Activated T-helper 2 cell treated with anti-CD3 and anti-CD28 coated beads, Interferon-gamma antibody, Interleukin-2, Interleukin-4, amounts not matched to agents 10 μg/mL and 5 μg/mL and 100 μg/mL, durations not matched to agents 14 hours and 24 hours and 36 hours (primary cell): ENCODE data around the gene CYB5R4. TPM values are rescaled to one million over a fixed set of nuclear protein-coding genes. Genes with fewer than 3 reads are reported as not detected.
"Not testable (repeated sequence)": the region's sequence is repeated elsewhere in the genome, so short reads cannot be mapped to it uniquely, and the experiment has no call there.

Experiments
- DNase-seq: peaks from one replicate; pipeline ENCODE4 v3.0.0; 2021; ENCODE audit warnings: low spot score
- H3K27ac Mint-ChIP-seq: one replicate; pipeline ENCODE4 v1.8.0; 2021; ENCODE audit warnings: mixed read lengths
- H3K27me3 Mint-ChIP-seq: one replicate; pipeline ENCODE4 v1.8.0; 2021; ENCODE audit warnings: low read depth, mixed read lengths
- H3K36me3 Mint-ChIP-seq: one replicate; pipeline ENCODE4 v1.8.0; 2021; ENCODE audit warnings: low read depth, mixed read lengths
- H3K4me1 Mint-ChIP-seq: one replicate; pipeline ENCODE4 v1.8.0; 2021; ENCODE audit warnings: low read depth, mixed read lengths
- H3K4me3 Mint-ChIP-seq: one replicate; pipeline ENCODE4 v1.8.0; 2021; ENCODE audit warnings: low read depth, mild to moderate bottlenecking, moderate library complexity, mixed read lengths
- H3K9me3 Mint-ChIP-seq: one replicate; pipeline ENCODE4 v1.8.0; 2021; ENCODE audit warnings: mixed read lengths
- intact Hi-C: fragments of 100-400 bp; cut with micrococcal nuclease; formaldehyde crosslinking; loops from one replicate; pipeline ENCODE4 v1.15.1; 2023
- total RNA-seq: library from RNA; stranded (reverse); gene quantifications from 2 replicates; pipeline ENCODE4 v1.2.3, GENCODE V29; 2022

The CYB5R4 gene
- total RNA-seq, 1 donor from 2014 or later, result 28.9 TPM

GRCh38 chr6:83872386-83873118, 13.1 kb downstream of the CYB5R4 start:
- Mint-ChIP-seq H3K4me3 (no peak overlapping the region), H3K27ac (no peak overlapping the region), H3K9me3 (peaks cover 12% of the 10 kb centered on the region), H3K27me3 (no peaks in the 10 kb centered on the region), H3K36me3 (peaks cover 31% of the 10 kb centered on the region), H3K4me1 (peaks cover 8% of the 10 kb centered on the region)
- intact Hi-C loops, result no loop called here
- DNase-seq, result no peak

GRCh38 chr6:83873869-83874268, 14.4 kb downstream of the CYB5R4 start:
- no peak overlapping the region for H3K27ac Mint-ChIP-seq
- H3K27me3 Mint-ChIP-seq, result no peaks in the 10 kb centered on the region
- H3K9me3 Mint-ChIP-seq, result no peaks in the 10 kb centered on the region
- H3K36me3 Mint-ChIP-seq, result peaks cover 18% of the 10 kb centered on the region
- H3K4me3 Mint-ChIP-seq, result no peak overlapping the region
- DNase-seq, result no peak
- H3K4me1 Mint-ChIP-seq, result peaks cover 11% of the 10 kb centered on the region
- intact Hi-C loops, result no loop called here

GRCh38 chr6:83875843-83876242, 16.4 kb downstream of the CYB5R4 start:
- intact Hi-C loops, result no loop called here
- H3K27me3 Mint-ChIP-seq, result no peaks in the 10 kb centered on the region
- no peak for DNase-seq
- H3K9me3 Mint-ChIP-seq, result no peaks in the 10 kb centered on the region
- no peak overlapping the region for H3K27ac Mint-ChIP-seq
- peaks cover 16% of the 10 kb centered on the region for H3K4me1 Mint-ChIP-seq
- peaks cover 6% of the 10 kb centered on the region for H3K36me3 Mint-ChIP-seq
- no peak overlapping the region for H3K4me3 Mint-ChIP-seq

GRCh38 chr6:83878902-83879644, 19.6 kb downstream of the CYB5R4 start:
- intact Hi-C loops, result no loop called here
- no peaks in the 10 kb centered on the region for H3K36me3 Mint-ChIP-seq
- no peak overlapping the region for H3K27ac Mint-ChIP-seq
- no peaks in the 10 kb centered on the region for H3K9me3 Mint-ChIP-seq
- no peaks in the 10 kb centered on the region for H3K27me3 Mint-ChIP-seq
- peaks cover 14% of the 10 kb centered on the region for H3K4me1 Mint-ChIP-seq
- DNase-seq, result no peak
- H3K4me3 Mint-ChIP-seq, result no peak overlapping the region

- Mint-ChIP-seq H3K27ac (no peak overlapping the region), H3K27me3 (no peaks in the 10 kb centered on the region), H3K4me1 (peaks cover 18% of the 10 kb centered on the region), H3K4me3 (no peak overlapping the region), H3K36me3 (no peaks in the 10 kb centered on the region), H3K9me3 (no peaks in the 10 kb centered on the region)
- no peak for DNase-seq
- intact Hi-C loops, result loop anchor here (10.0 kb wide), 1 partner anchor 155 kb away; the partner anchor contains the start of gene MRAP2
Measured at GRCh38 chr6:83879746-83880145, 20.3 kb downstream of the CYB5R4 start.

- intact Hi-C loops, result loop anchor here (10.0 kb wide), 1 partner anchor 152 kb away; the partner anchor contains the start of gene MRAP2
- Mint-ChIP-seq H3K4me1 (peaks cover 16% of the 10 kb centered on the region), H3K36me3 (no peaks in the 10 kb centered on the region), H3K4me3 (no peak overlapping the region), H3K27ac (no peak overlapping the region), H3K27me3 (no peaks in the 10 kb centered on the region), H3K9me3 (no peaks in the 10 kb centered on the region)
- DNase-seq, result no peak
Measured at GRCh38 chr6:83883240-83883639, 23.8 kb downstream of the CYB5R4 start.

GRCh38 chr6:83884523-83884922, 25.0 kb downstream of the CYB5R4 start:
- DNase-seq, result no peak
- peaks cover 10% of the 10 kb centered on the region for H3K4me1 Mint-ChIP-seq
- H3K27ac Mint-ChIP-seq, result no peak overlapping the region
- H3K4me3 Mint-ChIP-seq, result no peak overlapping the region
- intact Hi-C loops, result loop anchor here (1.0 to 10.0 kb wide), 4 partner anchors 150 to 1438 kb away; partner anchors contain the start of gene MRAP2
- H3K27me3 Mint-ChIP-seq, result no peaks in the 10 kb centered on the region
- no peaks in the 10 kb centered on the region for H3K9me3 Mint-ChIP-seq
- H3K36me3 Mint-ChIP-seq, result no peaks in the 10 kb centered on the region

GRCh38 chr6:83885984-83886383, 26.5 kb downstream of the CYB5R4 start:
- no peak overlapping the region for H3K27ac Mint-ChIP-seq
- no peak for DNase-seq
- H3K27me3 Mint-ChIP-seq, result no peaks in the 10 kb centered on the region
- no peaks in the 10 kb centered on the region for H3K9me3 Mint-ChIP-seq
- no peak overlapping the region for H3K4me3 Mint-ChIP-seq
- intact Hi-C loops, result loop anchor here (2.0 to 10.0 kb wide), 2 partner anchors 149 to 1437 kb away; partner anchors contain the start of gene MRAP2
- H3K4me1 Mint-ChIP-seq, result peaks cover 8% of the 10 kb centered on the region
- peaks cover 4% of the 10 kb centered on the region for H3K36me3 Mint-ChIP-seq

GRCh38 chr6:83889621-83890020, 30.1 kb downstream of the CYB5R4 start:
- H3K4me3 Mint-ChIP-seq, result no peak overlapping the region
- no peak overlapping the region for H3K27ac Mint-ChIP-seq
- H3K36me3 Mint-ChIP-seq, result peaks cover 7% of the 10 kb centered on the region
- H3K9me3 Mint-ChIP-seq, result no peaks in the 10 kb centered on the region
- peaks cover under 1% of the 10 kb centered on the region for H3K4me1 Mint-ChIP-seq
- intact Hi-C loops, result loop anchor here (10.0 kb wide), 1 partner anchor 145 kb away; the partner anchor contains the start of gene MRAP2
- DNase-seq, result no peak
- no peaks in the 10 kb centered on the region for H3K27me3 Mint-ChIP-seq

GRCh38 chr6:83890520-83890919, 31.0 kb downstream of the CYB5R4 start:
- Mint-ChIP-seq H3K4me3 (no peak overlapping the region), H3K9me3 (no peaks in the 10 kb centered on the region), H3K27ac (no peak overlapping the region), H3K27me3 (no peaks in the 10 kb centered on the region), H3K36me3 (peaks cover 7% of the 10 kb centered on the region), H3K4me1 (no peaks in the 10 kb centered on the region)
- no peak for DNase-seq
- intact Hi-C loops, result no loop called here

GRCh38 chr6:83891586-83891985, 32.1 kb downstream of the CYB5R4 start:
- no peak for DNase-seq
- intact Hi-C loops, result no loop called here
- Mint-ChIP-seq H3K27ac (no peak overlapping the region), H3K27me3 (no peaks in the 10 kb centered on the region), H3K36me3 (peaks cover 16% of the 10 kb centered on the region), H3K4me3 (no peak overlapping the region), H3K9me3 (peaks cover 8% of the 10 kb centered on the region), H3K4me1 (no peaks in the 10 kb centered on the region)

- no peak overlapping the region for H3K4me3 Mint-ChIP-seq
- peaks cover 16% of the 10 kb centered on the region for H3K36me3 Mint-ChIP-seq
- no peak for DNase-seq
- H3K9me3 Mint-ChIP-seq, result peaks cover 8% of the 10 kb centered on the region
- H3K4me1 Mint-ChIP-seq, result no peaks in the 10 kb centered on the region
- no peak overlapping the region for H3K27ac Mint-ChIP-seq
- no peaks in the 10 kb centered on the region for H3K27me3 Mint-ChIP-seq
- intact Hi-C loops, result no loop called here
Measured at GRCh38 chr6:83893024-83893423, 33.5 kb downstream of the CYB5R4 start.

- intact Hi-C loops, H3K27ac Mint-ChIP-seq, H3K4me1 Mint-ChIP-seq, H3K4me3 Mint-ChIP-seq, H3K27me3 Mint-ChIP-seq, DNase-seq: not testable (repeated sequence)
- peaks cover 17% of the 10 kb centered on the region for H3K9me3 Mint-ChIP-seq
- H3K36me3 Mint-ChIP-seq, result peaks cover 12% of the 10 kb centered on the region
Measured at GRCh38 chr6:83897094-83897493, 37.6 kb downstream of the CYB5R4 start.
